DMS53 treated with DMSO at 0.1 percent for 48 hours (cell line): ENCODE data around the gene NDUFAF8.

Source experiments
- DNase-seq: peaks from one replicate; lab custom pipeline; 2025; ENCODE audit not compliant: unreplicated experiment; lab: John Stamatoyannopoulos, UW

Gene NDUFAF8

GRCh38 chr17:81267390-81268067, 28.4 kb downstream of the NDUFAF8 start:
- DNase-seq: no peak

GRCh38 chr17:81270279-81270678, 31.2 kb downstream of the NDUFAF8 start:
- DNase-seq: no peak

- DNase-seq: no peak
Observed at GRCh38 chr17:81271226-81271625, 32.1 kb downstream of the NDUFAF8 start.

- DNase-seq: no peak
Observed at GRCh38 chr17:81272616-81273015, 33.5 kb downstream of the NDUFAF8 start.

- no peak for DNase-seq
Observed at GRCh38 chr17:81273698-81274470, 34.8 kb downstream of the NDUFAF8 start.

- no peak for DNase-seq
Observed at GRCh38 chr17:81274471-81274855, 35.3 kb downstream of the NDUFAF8 start.

- DNase-seq: no peak
Observed at GRCh38 chr17:81276781-81277180, 37.7 kb downstream of the NDUFAF8 start.

GRCh38 chr17:81277421-81277820, 38.3 kb downstream of the NDUFAF8 start:
- no peak for DNase-seq

GRCh38 chr17:81277946-81278693, 39.0 kb downstream of the NDUFAF8 start:
- no peak for DNase-seq

GRCh38 chr17:81278831-81279230, 39.7 kb downstream of the NDUFAF8 start:
- DNase-seq: no peak

GRCh38 chr17:81279278-81280275, 40.5 kb downstream of the NDUFAF8 start:
- no peak for DNase-seq

- no peak for DNase-seq
Observed at GRCh38 chr17:81280571-81280970, 41.5 kb downstream of the NDUFAF8 start.

GRCh38 chr17:81282141-81282540, 43.0 kb downstream of the NDUFAF8 start:
- no peak for DNase-seq

- no peak for DNase-seq
Observed at GRCh38 chr17:81282876-81283275, 43.8 kb downstream of the NDUFAF8 start.

- no peak for DNase-seq
Observed at GRCh38 chr17:81285179-81285878, 46.2 kb downstream of the NDUFAF8 start.

- DNase-seq: no peak
Observed at GRCh38 chr17:81285894-81286293, 46.8 kb downstream of the NDUFAF8 start.

- no peak for DNase-seq
Observed at GRCh38 chr17:81286491-81287145, 47.5 kb downstream of the NDUFAF8 start.

- DNase-seq: no peak
Observed at GRCh38 chr17:81287152-81287551, 48.0 kb downstream of the NDUFAF8 start.

- DNase-seq: no peak
Observed at GRCh38 chr17:81287741-81288430, 48.8 kb downstream of the NDUFAF8 start.
